Esophagus muscularis mucosa (tissue), 3 donors: ENCODE data around the gene SAMD5.

ENCODE experiments used
- CTCF ChIP-seq, 3 experiments: fragments of 200-600 bp in 2 of 3; fragments of 450-650 bp in 1 of 3; sonication (generic) in 2 of 3; IDR thresholded peaks; one replicate each; pipeline ENCODE4 v1.5.1; 2017 to 2019; ENCODE audit warnings: antibody characterized with exemption in 3 of 3, mild to moderate bottlenecking in 2 of 3, moderate library complexity in 1 of 3
- POLR2AphosphoS5 ChIP-seq, 2 donors: sonication (generic); formaldehyde crosslinking; IDR thresholded peaks; one replicate each; pipeline ENCODE4 v1.6.1; 2017; ENCODE audit warnings: antibody characterized with exemption in 2 of 2

GRCh38 chr6:147509891-147510290 lies 1.4 kb downstream of the SAMD5 start:
- no peak for TF ChIP-seq CTCF (IDR thresholded peaks at IDR 0.05)
- no peak for TF ChIP-seq POLR2AphosphoS5 (IDR thresholded peaks at IDR 0.05)
